Measurements from ENCODE around the gene KRTAP12-3. TPM values are rescaled to one million over a fixed set of nuclear protein-coding genes. Genes with fewer than 3 reads are reported as not detected.

KRTAP12-3 gene
- total RNA-seq, 1 experiment from 2014 or later: not detected

DNA sequence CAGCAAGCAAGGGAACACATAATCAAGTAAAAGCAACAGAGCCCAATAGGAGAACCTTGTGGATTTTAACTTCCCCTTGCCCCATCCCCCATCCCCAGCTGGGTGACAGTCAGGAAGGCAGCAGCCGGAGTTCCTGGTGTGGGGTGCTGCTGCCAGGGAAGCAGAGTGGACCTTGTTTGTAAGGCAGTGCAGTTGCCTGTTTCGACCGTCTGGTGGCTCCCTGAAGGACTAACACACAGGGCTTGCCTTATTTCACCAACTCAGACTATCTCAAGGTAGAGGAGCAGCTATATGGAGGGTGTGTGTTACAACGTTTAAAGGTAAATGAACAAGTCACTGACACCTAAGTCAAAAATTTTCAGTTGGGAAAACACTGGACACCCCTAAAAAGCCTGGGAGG lies 39.2 kb upstream of the KRTAP12-3 start:
- DNase-seq (ENCODE audit: low spot score): peak; percentile 40
- CTCF ChIA-PET: interaction anchor here (0.8 to 3.6 kb wide), 10 partner anchors 8 to 182 kb away, joined by 3 to 16 read pairs (median 4); partner anchors contain the start of genes KRTAP10-12, KRTAP10-5, KRTAP10-9 and TSPEAR
- H3K4me3 Mint-ChIP-seq: no peak overlapping the region
- peaks cover 2% of the 10 kb centered on the region; the same call in 1 of the 2 replicates for H3K27me3 Mint-ChIP-seq (ENCODE audit: low read depth)
- peaks cover 47% of the 10 kb centered on the region for H3K9me3 Mint-ChIP-seq
- ATAC-seq: peak; percentile 81
- no peak overlapping the region for H3K27ac Mint-ChIP-seq
- POLR2A ChIA-PET: interaction anchor here (0.6 kb wide), 1 partner anchor 221 kb away, joined by 3 read pairs; no protein-coding TSS in a partner anchor
- TF ChIP-seq, protein P1, sequence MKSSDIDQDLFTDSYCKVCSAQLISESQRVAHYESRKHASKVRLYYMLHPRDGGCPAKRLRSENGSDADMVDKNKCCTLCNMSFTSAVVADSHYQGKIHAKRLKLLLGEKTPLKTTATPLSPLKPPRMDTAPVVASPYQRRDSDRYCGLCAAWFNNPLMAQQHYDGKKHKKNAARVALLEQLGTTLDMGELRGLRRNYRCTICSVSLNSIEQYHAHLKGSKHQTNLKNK (CRISPR knock-in tag; IDR thresholded peaks at IDR 0.05): no peak
- H3K4me1 Mint-ChIP-seq: peaks cover 31% of the 10 kb centered on the region
- H3K36me3 Mint-ChIP-seq: peaks cover 33% of the 10 kb centered on the region

DNA sequence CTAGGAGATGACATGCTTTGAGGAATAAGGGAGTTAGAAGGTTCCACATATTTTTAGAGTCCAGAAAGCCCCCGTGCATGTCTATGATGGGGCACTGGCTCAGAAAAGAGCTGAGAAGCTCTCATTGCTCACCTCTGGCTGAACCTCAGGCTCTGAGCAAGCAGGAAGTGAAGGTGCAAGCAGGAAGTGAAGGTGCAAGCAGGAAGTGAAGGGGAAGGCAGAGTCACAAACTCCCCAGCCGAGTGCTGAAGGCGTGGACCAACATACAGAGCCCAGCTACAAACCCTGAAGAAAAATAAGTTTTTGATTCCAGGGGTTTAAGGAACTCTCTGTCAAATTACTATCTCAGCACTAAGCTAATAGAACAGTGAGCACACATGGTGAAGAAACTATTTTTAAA lies 38.8 kb upstream of the KRTAP12-3 start:
- Mint-ChIP-seq H3K27me3 (ENCODE audit: low read depth) (peaks cover 2% of the 10 kb centered on the region; the same call in 1 of the 2 replicates), H3K4me1 (peaks cover 31% of the 10 kb centered on the region), H3K27ac (no peak overlapping the region), H3K4me3 (no peak overlapping the region), H3K36me3 (peaks cover 37% of the 10 kb centered on the region), H3K9me3 (peaks cover 51% of the 10 kb centered on the region)
- ATAC-seq: no peak
- POLR2A ChIA-PET: interaction anchor here (0.6 kb wide), 1 partner anchor 220 kb away, joined by 3 read pairs; no protein-coding TSS in a partner anchor
- no peak for DNase-seq (ENCODE audit: low spot score)
- TF ChIP-seq ESRRA (CRISPR knock-in tag; IDR thresholded peaks at IDR 0.05; ENCODE audit: borderline replicate concordance) (no peak), PRRX2 (CRISPR knock-in tag; IDR thresholded peaks at IDR 0.05) (no peak), HMGA2 (CRISPR knock-in tag; IDR thresholded peaks at IDR 0.05) (no peak), NFE2L1 (CRISPR knock-in tag; IDR thresholded peaks at IDR 0.05) (no peak), OVOL2 (CRISPR knock-in tag; IDR thresholded peaks at IDR 0.05; ENCODE audit: borderline replicate concordance) (no peak), ZBTB21 (CRISPR knock-in tag; IDR thresholded peaks at IDR 0.05; ENCODE audit: borderline replicate concordance) (no peak), ATF1 (CRISPR knock-in tag; IDR thresholded peaks at IDR 0.05) (no peak), MYBL2 (CRISPR knock-in tag; IDR thresholded peaks at IDR 0.05) (no peak), SMAD4 (CRISPR knock-in tag; IDR thresholded peaks at IDR 0.05) (no peak), ZNF671 (CRISPR knock-in tag; IDR thresholded peaks at IDR 0.05) (no peak), ZNF396 (CRISPR knock-in tag; IDR thresholded peaks at IDR 0.05; ENCODE audit: borderline replicate concordance) (no peak), GTF2I (CRISPR knock-in tag; conservative IDR thresholded peaks at IDR 0.05) (no peak)
- TF ChIP-seq, protein P2, sequence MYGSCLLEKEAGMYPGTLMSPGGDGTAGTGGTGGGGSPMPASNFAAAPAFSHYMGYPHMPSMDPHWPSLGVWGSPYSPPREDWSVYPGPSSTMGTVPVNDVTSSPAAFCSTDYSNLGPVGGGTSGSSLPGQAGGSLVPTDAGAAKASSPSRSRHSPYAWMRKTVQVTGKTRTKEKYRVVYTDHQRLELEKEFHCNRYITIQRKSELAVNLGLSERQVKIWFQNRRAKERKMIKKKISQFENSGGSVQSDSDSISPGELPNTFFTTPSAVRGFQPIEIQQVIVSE (CRISPR knock-in tag; IDR thresholded peaks at IDR 0.05; ENCODE audit: borderline replicate concordance): no peak
- TF ChIP-seq, protein P3, sequence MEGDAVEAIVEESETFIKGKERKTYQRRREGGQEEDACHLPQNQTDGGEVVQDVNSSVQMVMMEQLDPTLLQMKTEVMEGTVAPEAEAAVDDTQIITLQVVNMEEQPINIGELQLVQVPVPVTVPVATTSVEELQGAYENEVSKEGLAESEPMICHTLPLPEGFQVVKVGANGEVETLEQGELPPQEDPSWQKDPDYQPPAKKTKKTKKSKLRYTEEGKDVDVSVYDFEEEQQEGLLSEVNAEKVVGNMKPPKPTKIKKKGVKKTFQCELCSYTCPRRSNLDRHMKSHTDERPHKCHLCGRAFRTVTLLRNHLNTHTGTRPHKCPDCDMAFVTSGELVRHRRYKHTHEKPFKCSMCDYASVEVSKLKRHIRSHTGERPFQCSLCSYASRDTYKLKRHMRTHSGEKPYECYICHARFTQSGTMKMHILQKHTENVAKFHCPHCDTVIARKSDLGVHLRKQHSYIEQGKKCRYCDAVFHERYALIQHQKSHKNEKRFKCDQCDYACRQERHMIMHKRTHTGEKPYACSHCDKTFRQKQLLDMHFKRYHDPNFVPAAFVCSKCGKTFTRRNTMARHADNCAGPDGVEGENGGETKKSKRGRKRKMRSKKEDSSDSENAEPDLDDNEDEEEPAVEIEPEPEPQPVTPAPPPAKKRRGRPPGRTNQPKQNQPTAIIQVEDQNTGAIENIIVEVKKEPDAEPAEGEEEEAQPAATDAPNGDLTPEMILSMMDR (IDR thresholded peaks at IDR 0.05): no peak; the same call in 1 of the 2 replicates
- TF ChIP-seq, protein P4, sequence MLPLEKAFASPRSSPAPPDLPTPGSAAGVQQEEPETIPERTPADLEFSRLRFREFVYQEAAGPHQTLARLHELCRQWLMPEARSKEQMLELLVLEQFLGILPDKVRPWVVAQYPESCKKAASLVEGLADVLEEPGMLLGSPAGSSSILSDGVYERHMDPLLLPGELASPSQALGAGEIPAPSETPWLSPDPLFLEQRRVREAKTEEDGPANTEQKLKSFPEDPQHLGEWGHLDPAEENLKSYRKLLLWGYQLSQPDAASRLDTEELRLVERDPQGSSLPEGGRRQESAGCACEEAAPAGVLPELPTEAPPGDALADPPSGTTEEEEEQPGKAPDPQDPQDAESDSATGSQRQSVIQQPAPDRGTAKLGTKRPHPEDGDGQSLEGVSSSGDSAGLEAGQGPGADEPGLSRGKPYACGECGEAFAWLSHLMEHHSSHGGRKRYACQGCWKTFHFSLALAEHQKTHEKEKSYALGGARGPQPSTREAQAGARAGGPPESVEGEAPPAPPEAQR (CRISPR knock-in tag; IDR thresholded peaks at IDR 0.05): no peak
- TF ChIP-seq, protein P5, sequence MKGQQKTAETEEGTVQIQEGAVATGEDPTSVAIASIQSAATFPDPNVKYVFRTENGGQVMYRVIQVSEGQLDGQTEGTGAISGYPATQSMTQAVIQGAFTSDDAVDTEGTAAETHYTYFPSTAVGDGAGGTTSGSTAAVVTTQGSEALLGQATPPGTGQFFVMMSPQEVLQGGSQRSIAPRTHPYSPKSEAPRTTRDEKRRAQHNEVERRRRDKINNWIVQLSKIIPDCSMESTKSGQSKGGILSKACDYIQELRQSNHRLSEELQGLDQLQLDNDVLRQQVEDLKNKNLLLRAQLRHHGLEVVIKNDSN (CRISPR knock-in tag; IDR thresholded peaks at IDR 0.05): no peak
- CTCF ChIA-PET: interaction anchor here (0.8 to 3.6 kb wide), 10 partner anchors 8 to 182 kb away, joined by 3 to 16 read pairs (median 4); partner anchors contain the start of genes KRTAP10-12, KRTAP10-5, KRTAP10-9 and TSPEAR

DNA sequence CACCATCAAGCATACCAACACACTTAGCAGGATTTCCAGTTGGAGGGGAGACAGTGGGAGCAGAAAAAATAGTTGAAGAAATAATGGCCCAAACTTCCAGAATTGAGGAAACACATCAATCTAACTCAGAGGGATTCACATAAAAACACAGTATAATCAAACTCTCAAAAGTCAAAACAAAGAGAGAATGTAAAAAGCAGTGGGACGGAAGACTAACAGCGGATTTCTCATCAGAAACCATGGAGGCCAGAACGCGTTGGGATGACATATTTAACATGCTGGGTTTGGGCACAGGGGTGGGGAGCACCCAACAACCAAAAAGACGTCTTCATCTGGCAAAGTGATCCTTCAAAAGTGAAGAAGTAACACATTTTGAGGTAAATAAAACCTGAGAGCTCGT lies 37.8 kb upstream of the KRTAP12-3 start:
- Mint-ChIP-seq H3K9me3 (peaks cover 61% of the 10 kb centered on the region), H3K27me3 (ENCODE audit: low read depth) (peaks cover 5% of the 10 kb centered on the region; the same call in 1 of the 2 replicates), H3K36me3 (peaks cover 47% of the 10 kb centered on the region), H3K4me1 (peaks cover 28% of the 10 kb centered on the region), H3K4me3 (no peak overlapping the region), H3K27ac (no peak overlapping the region)
- TF ChIP-seq, protein P4 (CRISPR knock-in tag; IDR thresholded peaks at IDR 0.05): no peak
- TF ChIP-seq, protein P6, sequence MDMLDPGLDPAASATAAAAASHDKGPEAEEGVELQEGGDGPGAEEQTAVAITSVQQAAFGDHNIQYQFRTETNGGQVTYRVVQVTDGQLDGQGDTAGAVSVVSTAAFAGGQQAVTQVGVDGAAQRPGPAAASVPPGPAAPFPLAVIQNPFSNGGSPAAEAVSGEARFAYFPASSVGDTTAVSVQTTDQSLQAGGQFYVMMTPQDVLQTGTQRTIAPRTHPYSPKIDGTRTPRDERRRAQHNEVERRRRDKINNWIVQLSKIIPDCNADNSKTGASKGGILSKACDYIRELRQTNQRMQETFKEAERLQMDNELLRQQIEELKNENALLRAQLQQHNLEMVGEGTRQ (CRISPR knock-in tag; IDR thresholded peaks at IDR 0.05): no peak
- peak; percentile 99 for TF ChIP-seq ZNF317 (CRISPR knock-in tag; IDR thresholded peaks at IDR 0.05; ENCODE audit: borderline replicate concordance, low read depth)
- DNase-seq (ENCODE audit: low spot score): no peak
- no peak for ATAC-seq
- POLR2A ChIA-PET: no interaction called here
- CTCF ChIA-PET: interaction anchor here (1.9 kb wide), 1 partner anchor 91 kb away, joined by 8 read pairs; the partner anchor contains the start of gene TSPEAR

Measured in WTC11 (cell line).